PC-3 (cell line): ENCODE results near the gene BDKRB1. TPM values are rescaled to one million over a fixed set of nuclear protein-coding genes. Genes with fewer than 3 reads are reported as not detected.
A peak's percentile ranks its signal among the peaks of the same experiment; 100 is the strongest.

Experiments used
- ATAC-seq: fragments of 200-7000 bp; cut with Tn5 transposase; 2 replicates; pipeline ENCODE4 v1.9.1; 2020; ENCODE audit warnings: mild to moderate bottlenecking, moderate library complexity
- BruUV-seq: library from RNA; stranded (reverse); fragments of 400-500 nt; replicated peaks from 2 replicates; lab custom pipeline; 2021; lab: Mats Ljungman, UMichigan
- CTCF ChIA-PET: fragments of 300-600 bp; sonication (Branson Sonifier 250); formaldehyde crosslinking; loops from one replicate; lab custom pipeline; 2022; ENCODE audit warnings: antibody characterized with exemption; lab: Charles Lee
- POLR2A ChIA-PET: fragments of 300-600 bp; sonication (Branson Sonifier 250); formaldehyde crosslinking; loops from one replicate; lab custom pipeline; 2022; ENCODE audit warnings: antibody characterized with exemption; ENCODE audit not compliant: unreplicated experiment; lab: Charles Lee
- DNase-seq: peaks from one replicate; pipeline ENCODE4 v3.0.0-alpha.2; 2015
- H2AFZ ChIP-seq: fragments of 300-600 bp; sonication (generic); 2 replicates; pipeline ENCODE4 v1.6.0; 2016; ENCODE audit warnings: antibody characterized with exemption, low read length
- H3F3A ChIP-seq: fragments of 300-600 bp; sonication (generic); one replicate; pipeline ENCODE4 v1.6.0; 2017; ENCODE audit warnings: antibody characterized with exemption, low read length, control low read depth, mild to moderate bottlenecking; ENCODE audit not compliant: unreplicated experiment
- H3K27ac ChIP-seq: fragments of 300-600 bp; sonication (generic); 2 replicates; pipeline ENCODE4 v1.5.1; 2016; ENCODE audit warnings: mild to moderate bottlenecking, low read length
- H3K27me3 ChIP-seq: fragments of 300-600 bp; sonication (generic); 2 replicates; pipeline ENCODE4 v1.6.1; 2016; ENCODE audit warnings: low read length, mixed read lengths
- H3K36me3 ChIP-seq: fragments of 300-600 bp; sonication (generic); 2 replicates; pipeline ENCODE4 v1.6.1; 2016; ENCODE audit warnings: low read depth, mixed run types, low read length, mixed read lengths
- H3K4me1 ChIP-seq: fragments of 300-600 bp; sonication (generic); 2 replicates; pipeline ENCODE4 v1.5.1; 2016; ENCODE audit warnings: low read length; ENCODE audit not compliant: insufficient read depth
- H3K4me2 ChIP-seq: fragments of 300-600 bp; sonication (generic); 2 replicates; pipeline ENCODE4 v1.6.0; 2016; ENCODE audit warnings: low read length
- H3K4me3 ChIP-seq: fragments of 300-600 bp; sonication (generic); 2 replicates; pipeline ENCODE4 v1.5.1; 2016; ENCODE audit warnings: mild to moderate bottlenecking, low read length, mixed read lengths
- H3K79me2 ChIP-seq: fragments of 300-600 bp; sonication (generic); 2 replicates; pipeline ENCODE4 v1.6.1; 2017; ENCODE audit warnings: low read length, mixed read lengths
- H3K9ac ChIP-seq: fragments of 300-600 bp; sonication (generic); 2 replicates; pipeline ENCODE4 v1.6.0; 2016; ENCODE audit warnings: mild to moderate bottlenecking, low read length
- H3K9me2 ChIP-seq: fragments of 300-600 bp; sonication (generic); replicated peaks from 2 replicates; pipeline ENCODE4 v1.6.1; 2016; ENCODE audit warnings: mixed run types, low read length, mixed read lengths
- H3K9me3 ChIP-seq: fragments of 300-600 bp; sonication (generic); 2 replicates; pipeline ENCODE4 v1.6.1; 2016; ENCODE audit warnings: low read length, mixed read lengths
- H4K20me1 ChIP-seq: fragments of 300-600 bp; sonication (generic); 2 replicates; pipeline ENCODE4 v1.6.1; 2016; ENCODE audit warnings: low read length, mixed read lengths
- EZH2 ChIP-seq: fragments of 300-600 bp; sonication (generic); IDR thresholded peaks from one replicate; pipeline ENCODE4 v1.6.1; 2017; ENCODE audit warnings: antibody characterized with exemption, mild to moderate bottlenecking, low read length; ENCODE audit not compliant: unreplicated experiment
- EZH2phosphoT487 ChIP-seq: fragments of 300-600 bp; sonication (generic); IDR thresholded peaks from 2 replicates; pipeline ENCODE4 v1.6.1; 2018; ENCODE audit warnings: mild to moderate bottlenecking, antibody characterized with exemption, low read length, borderline replicate concordance
- intact Hi-C: fragments of 100-400 bp; cut with micrococcal nuclease; formaldehyde crosslinking; loops from 2 replicates; pipeline ENCODE4 v1.9.0; 2023
- total RNA-seq: library from RNA; depleted of rRNA; stranded (reverse); fragments of >200 nt; gene quantifications from 2 replicates; pipeline ENCODE4 v1.2.3, GENCODE V29; 2014
- TF ChIP-seq, protein P1 (sequence below): fragments of 300-600 bp; sonication (generic); conservative IDR thresholded peaks from 2 replicates; pipeline ENCODE4 v1.5.1; 2017; ENCODE audit warnings: antibody characterized with exemption, low read depth, mild to moderate bottlenecking, low read length

Gene BDKRB1
- total RNA-seq, 1 experiment from 2014 or later, result 0.69 TPM

DNA sequence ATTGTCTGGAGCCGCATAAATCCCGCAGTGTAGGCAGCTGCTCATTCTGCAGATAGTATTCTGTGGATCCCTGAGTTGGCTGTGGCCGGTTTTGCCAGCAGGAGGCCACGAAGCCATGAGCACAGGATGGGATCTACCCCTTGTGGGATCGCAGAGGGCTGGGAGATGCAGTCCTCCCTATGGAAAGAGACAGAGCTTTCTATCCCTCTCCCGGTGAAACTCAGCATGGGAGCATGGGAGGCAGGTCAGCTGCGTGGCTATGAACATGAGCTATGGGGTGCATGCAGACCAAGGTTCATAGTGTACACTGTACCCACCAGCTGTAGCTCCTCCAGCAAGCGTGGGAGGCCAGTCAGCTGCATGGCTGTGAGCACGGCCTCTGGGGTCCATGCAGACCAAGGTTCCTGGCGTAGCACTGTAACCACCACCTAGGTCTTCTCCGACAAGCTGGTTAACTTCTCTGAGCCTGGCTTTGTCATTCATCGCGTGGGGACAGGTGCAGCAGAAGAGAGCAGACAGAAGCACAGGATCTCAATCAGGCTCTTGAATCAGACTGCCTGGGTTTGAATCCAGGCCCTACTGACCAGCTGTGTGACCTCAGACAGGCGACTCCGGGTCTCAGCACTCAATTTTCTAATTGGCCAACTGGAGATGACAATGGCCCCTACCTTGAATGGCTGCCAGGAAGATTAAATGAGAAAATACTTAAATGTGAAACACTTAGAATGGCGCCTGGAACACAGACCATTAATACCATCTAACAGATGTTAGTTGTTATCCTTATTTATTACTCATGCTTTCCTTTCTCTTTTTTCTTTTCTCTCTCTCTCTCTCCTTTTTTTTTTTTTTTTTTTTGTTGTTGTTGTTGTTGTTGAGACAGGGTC, 6.0 kb downstream of the BDKRB1 start:
- CTCF ChIA-PET, result no interaction called here
- Histone ChIP-seq H4K20me1 (no peaks in the 10 kb centered on the region), H3K27me3 (peaks cover 2% of the 10 kb centered on the region; the same call in 1 of the 2 replicates), H2AFZ (no peak overlapping the region), H3K9me2 (no peaks in the 10 kb centered on the region), H3F3A (no peaks in the 10 kb centered on the region), H3K9me3 (no peaks in the 10 kb centered on the region), H3K79me2 (no peaks in the 10 kb centered on the region), H3K4me3 (no peak overlapping the region), H3K27ac (no peak overlapping the region), H3K9ac (no peak overlapping the region), H3K4me2 (no peak overlapping the region), H3K4me1 (no peaks in the 10 kb centered on the region; the same call in 1 of the 2 replicates), H3K36me3 (no peaks in the 10 kb centered on the region)
- no peak for DNase-seq
- BruUV-seq, result no TSS peak
- intact Hi-C loops, result no loop called here
- POLR2A ChIA-PET, result no interaction called here
- TF ChIP-seq EZH2phosphoT487 (no peak), EZH2 (no peak)
- TF ChIP-seq, protein P1, sequence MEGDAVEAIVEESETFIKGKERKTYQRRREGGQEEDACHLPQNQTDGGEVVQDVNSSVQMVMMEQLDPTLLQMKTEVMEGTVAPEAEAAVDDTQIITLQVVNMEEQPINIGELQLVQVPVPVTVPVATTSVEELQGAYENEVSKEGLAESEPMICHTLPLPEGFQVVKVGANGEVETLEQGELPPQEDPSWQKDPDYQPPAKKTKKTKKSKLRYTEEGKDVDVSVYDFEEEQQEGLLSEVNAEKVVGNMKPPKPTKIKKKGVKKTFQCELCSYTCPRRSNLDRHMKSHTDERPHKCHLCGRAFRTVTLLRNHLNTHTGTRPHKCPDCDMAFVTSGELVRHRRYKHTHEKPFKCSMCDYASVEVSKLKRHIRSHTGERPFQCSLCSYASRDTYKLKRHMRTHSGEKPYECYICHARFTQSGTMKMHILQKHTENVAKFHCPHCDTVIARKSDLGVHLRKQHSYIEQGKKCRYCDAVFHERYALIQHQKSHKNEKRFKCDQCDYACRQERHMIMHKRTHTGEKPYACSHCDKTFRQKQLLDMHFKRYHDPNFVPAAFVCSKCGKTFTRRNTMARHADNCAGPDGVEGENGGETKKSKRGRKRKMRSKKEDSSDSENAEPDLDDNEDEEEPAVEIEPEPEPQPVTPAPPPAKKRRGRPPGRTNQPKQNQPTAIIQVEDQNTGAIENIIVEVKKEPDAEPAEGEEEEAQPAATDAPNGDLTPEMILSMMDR, result 0 out of 2 replicates have a peak, but pooled peaks have one; percentile 14
- ATAC-seq, result peak; percentile 11; the same call in 1 of the 2 replicates

DNA sequence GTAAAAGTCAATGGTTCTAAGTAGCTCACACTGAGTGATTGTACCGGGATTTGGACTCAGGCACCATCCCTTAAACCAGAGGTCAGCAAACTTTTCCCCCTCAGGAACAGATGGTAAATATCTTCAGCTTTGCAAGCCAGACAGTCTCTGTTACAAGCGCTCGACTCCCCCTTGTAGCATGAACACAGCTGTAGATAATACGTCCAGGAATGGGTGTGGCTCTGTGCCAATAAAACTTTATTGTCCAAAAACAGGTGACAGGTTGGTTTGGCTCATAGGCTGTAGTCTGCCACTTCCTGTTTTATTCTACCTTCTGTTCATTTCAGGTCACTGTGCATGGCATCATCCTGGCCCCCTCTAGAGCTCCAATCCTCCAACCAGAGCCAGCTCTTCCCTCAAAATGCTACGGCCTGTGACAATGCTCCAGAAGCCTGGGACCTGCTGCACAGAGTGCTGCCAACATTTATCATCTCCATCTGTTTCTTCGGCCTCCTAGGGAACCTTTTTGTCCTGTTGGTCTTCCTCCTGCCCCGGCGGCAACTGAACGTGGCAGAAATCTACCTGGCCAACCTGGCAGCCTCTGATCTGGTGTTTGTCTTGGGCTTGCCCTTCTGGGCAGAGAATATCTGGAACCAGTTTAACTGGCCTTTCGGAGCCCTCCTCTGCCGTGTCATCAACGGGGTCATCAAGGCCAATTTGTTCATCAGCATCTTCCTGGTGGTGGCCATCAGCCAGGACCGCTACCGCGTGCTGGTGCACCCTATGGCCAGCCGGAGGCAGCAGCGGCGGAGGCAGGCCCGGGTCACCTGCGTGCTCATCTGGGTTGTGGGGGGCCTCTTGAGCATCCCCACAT, 7.6 kb downstream of the BDKRB1 start:
- CTCF ChIA-PET, result interaction anchor here (0.6 kb wide), 1 partner anchor 811 kb away, joined by 4 read pairs; no protein-coding TSS in a partner anchor
- ATAC-seq, result no peak

More for the DNA sequence above, 7.6 kb downstream of the BDKRB1 start:
- H3K36me3 ChIP-seq, result no peaks in the 10 kb centered on the region
- H3K9ac ChIP-seq, result no peak overlapping the region
- no peaks in the 10 kb centered on the region for H4K20me1 ChIP-seq
- H3K4me2 ChIP-seq, result no peak overlapping the region
- DNase-seq, result no peak
- no peak overlapping the region for H3K27ac ChIP-seq
- no peaks in the 10 kb centered on the region for H3K9me2 ChIP-seq
- no peaks in the 10 kb centered on the region for H3K79me2 ChIP-seq
- POLR2A ChIA-PET, result no interaction called here
- no peaks in the 10 kb centered on the region for H3K27me3 ChIP-seq
- TF ChIP-seq EZH2, result no peak
- TF ChIP-seq EZH2phosphoT487, result no peak
- TF ChIP-seq, protein P1, result no peak
- no peaks in the 10 kb centered on the region for H3F3A ChIP-seq
- H2AFZ ChIP-seq, result no peak overlapping the region
- intact Hi-C loops, result no loop called here
- no peaks in the 10 kb centered on the region for H3K9me3 ChIP-seq
- H3K4me3 ChIP-seq, result no peak overlapping the region
- BruUV-seq, result no TSS peak
- peaks cover 12% of the 10 kb centered on the region for H3K4me1 ChIP-seq
